Measurements from ENCODE around the gene IQCH.
"Not testable (repeated sequence)": the region's sequence is repeated elsewhere in the genome, so short reads cannot be mapped to it uniquely, and the experiment has no call there.

The IQCH gene

GRCh38 chr15:67361100-67361499 lies 106.5 kb downstream of the IQCH start:
- H3K36me3 ChIP-seq (ENCODE audit: insufficient read depth, low read length) = no peaks in the 10 kb centered on the region

GRCh38 chr15:67363712-67364111 lies 109.1 kb downstream of the IQCH start:
- H3K4me3 ChIP-seq (ENCODE audit: low read depth, low read length, poor library complexity, severe bottlenecking); H3K9me2 ChIP-seq (ENCODE audit: low read depth, low read length); H4K20me1 ChIP-seq (ENCODE audit: insufficient read depth, low read length); H3F3A ChIP-seq (ENCODE audit: insufficient read depth, low read length); H3K27ac ChIP-seq (ENCODE audit: low read depth, low read length, poor library complexity, severe bottlenecking); H3K27me3 ChIP-seq (ENCODE audit: insufficient read depth, low read length); H2AFZ ChIP-seq (ENCODE audit: low read length); H3K36me3 ChIP-seq (ENCODE audit: insufficient read depth, low read length); H3K4me2 ChIP-seq (ENCODE audit: low read length); H3K9me3 ChIP-seq (ENCODE audit: low read length); H3K9ac ChIP-seq (ENCODE audit: low read length); H3K4me1 ChIP-seq (ENCODE audit: insufficient read depth, low read length, severe bottlenecking); H3K79me2 ChIP-seq (ENCODE audit: insufficient read depth, low read length): not testable (repeated sequence)

More at GRCh38 chr15:67361100-67361499, 106.5 kb downstream of the IQCH start:
- no peaks in the 10 kb centered on the region for H3F3A ChIP-seq (ENCODE audit: insufficient read depth, low read length)
- no peak overlapping the region for H3K27ac ChIP-seq (ENCODE audit: low read depth, low read length, poor library complexity, severe bottlenecking)
- no peaks in the 10 kb centered on the region for H3K4me1 ChIP-seq (ENCODE audit: insufficient read depth, low read length, severe bottlenecking)
- TF ChIP-seq CTCF (IDR thresholded peaks at IDR 0.05; ENCODE audit: low read length) (no peak), EZH2 (IDR thresholded peaks at IDR 0.05; ENCODE audit: borderline replicate concordance, low read length) (no peak)
- no peaks in the 10 kb centered on the region for H3K9me2 ChIP-seq (ENCODE audit: low read depth, low read length)
- no peak overlapping the region for H3K4me3 ChIP-seq (ENCODE audit: low read depth, low read length, poor library complexity, severe bottlenecking)
- no peaks in the 10 kb centered on the region for H3K79me2 ChIP-seq (ENCODE audit: insufficient read depth, low read length)
- H3K9ac ChIP-seq (ENCODE audit: low read length) = no peak overlapping the region
- no peak overlapping the region for H2AFZ ChIP-seq (ENCODE audit: low read length)
- H3K27me3 ChIP-seq (ENCODE audit: insufficient read depth, low read length) = no peaks in the 10 kb centered on the region
- no peak overlapping the region for H3K4me2 ChIP-seq (ENCODE audit: low read length)
- no peaks in the 10 kb centered on the region for H3K9me3 ChIP-seq (ENCODE audit: low read length)
- H4K20me1 ChIP-seq (ENCODE audit: insufficient read depth, low read length) = no peaks in the 10 kb centered on the region

GRCh38 chr15:67365994-67366393 lies 111.4 kb downstream of the IQCH start:
- no peaks in the 10 kb centered on the region for H3K9me2 ChIP-seq (ENCODE audit: low read depth, low read length)
- H3K79me2 ChIP-seq (ENCODE audit: insufficient read depth, low read length) = no peaks in the 10 kb centered on the region
- no peaks in the 10 kb centered on the region for H4K20me1 ChIP-seq (ENCODE audit: insufficient read depth, low read length)
- no peak overlapping the region for H3K4me2 ChIP-seq (ENCODE audit: low read length)
- H3K27ac ChIP-seq (ENCODE audit: low read depth, low read length, poor library complexity, severe bottlenecking) = no peak overlapping the region
- H3K4me3 ChIP-seq (ENCODE audit: low read depth, low read length, poor library complexity, severe bottlenecking) = no peak overlapping the region
- H3K9me3 ChIP-seq (ENCODE audit: low read length) = no peaks in the 10 kb centered on the region
- no peaks in the 10 kb centered on the region for H3K27me3 ChIP-seq (ENCODE audit: insufficient read depth, low read length)
- H3F3A ChIP-seq (ENCODE audit: insufficient read depth, low read length) = no peaks in the 10 kb centered on the region
- no peak for TF ChIP-seq EZH2 (IDR thresholded peaks at IDR 0.05; ENCODE audit: borderline replicate concordance, low read length)
- TF ChIP-seq CTCF (IDR thresholded peaks at IDR 0.05; ENCODE audit: low read length) = no peak
- H3K9ac ChIP-seq (ENCODE audit: low read length) = no peak overlapping the region
- no peaks in the 10 kb centered on the region for H3K36me3 ChIP-seq (ENCODE audit: insufficient read depth, low read length)
- no peaks in the 10 kb centered on the region for H3K4me1 ChIP-seq (ENCODE audit: insufficient read depth, low read length, severe bottlenecking)
- no peak overlapping the region for H2AFZ ChIP-seq (ENCODE audit: low read length)

DNA sequence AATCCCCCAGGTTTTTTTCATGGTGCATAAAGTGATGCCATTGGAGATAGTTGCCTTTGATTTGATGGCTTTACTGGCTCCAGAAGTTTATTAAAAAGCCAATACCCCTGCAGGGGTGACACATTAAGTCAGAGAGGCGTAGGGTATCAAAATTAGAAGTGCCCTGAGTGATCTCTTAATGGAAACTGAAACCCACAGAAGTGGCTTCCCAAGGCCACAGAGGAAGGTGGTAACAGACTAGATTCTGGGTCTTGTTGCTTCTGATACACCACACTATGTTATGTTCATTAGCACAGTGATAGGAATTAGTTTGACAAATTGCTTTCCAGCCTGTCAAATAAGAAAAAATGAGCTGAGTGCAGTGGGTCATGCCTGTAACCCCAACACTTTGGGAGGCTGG lies 112.3 kb downstream of the IQCH start:
- no peaks in the 10 kb centered on the region for H3K9me2 ChIP-seq (ENCODE audit: low read depth, low read length)
- no peaks in the 10 kb centered on the region for H3K27me3 ChIP-seq (ENCODE audit: insufficient read depth, low read length)
- H3K79me2 ChIP-seq (ENCODE audit: insufficient read depth, low read length) = no peaks in the 10 kb centered on the region
- H3K36me3 ChIP-seq (ENCODE audit: insufficient read depth, low read length) = no peaks in the 10 kb centered on the region
- H3F3A ChIP-seq (ENCODE audit: insufficient read depth, low read length) = no peaks in the 10 kb centered on the region
- H3K9ac ChIP-seq (ENCODE audit: low read length) = no peak overlapping the region
- H4K20me1 ChIP-seq (ENCODE audit: insufficient read depth, low read length) = no peaks in the 10 kb centered on the region
- no peak overlapping the region for H3K27ac ChIP-seq (ENCODE audit: low read depth, low read length, poor library complexity, severe bottlenecking)
- H2AFZ ChIP-seq (ENCODE audit: low read length) = no peak overlapping the region
- H3K4me1 ChIP-seq (ENCODE audit: insufficient read depth, low read length, severe bottlenecking) = no peaks in the 10 kb centered on the region
- no peaks in the 10 kb centered on the region for H3K9me3 ChIP-seq (ENCODE audit: low read length)
- no peak for TF ChIP-seq CTCF (IDR thresholded peaks at IDR 0.05; ENCODE audit: low read length)
- no peak for TF ChIP-seq EZH2 (IDR thresholded peaks at IDR 0.05; ENCODE audit: borderline replicate concordance, low read length)
- no peak overlapping the region for H3K4me3 ChIP-seq (ENCODE audit: low read depth, low read length, poor library complexity, severe bottlenecking)
- H3K4me2 ChIP-seq (ENCODE audit: low read length) = no peak overlapping the region
